ENCODE results near the gene LSG1.

DNA sequence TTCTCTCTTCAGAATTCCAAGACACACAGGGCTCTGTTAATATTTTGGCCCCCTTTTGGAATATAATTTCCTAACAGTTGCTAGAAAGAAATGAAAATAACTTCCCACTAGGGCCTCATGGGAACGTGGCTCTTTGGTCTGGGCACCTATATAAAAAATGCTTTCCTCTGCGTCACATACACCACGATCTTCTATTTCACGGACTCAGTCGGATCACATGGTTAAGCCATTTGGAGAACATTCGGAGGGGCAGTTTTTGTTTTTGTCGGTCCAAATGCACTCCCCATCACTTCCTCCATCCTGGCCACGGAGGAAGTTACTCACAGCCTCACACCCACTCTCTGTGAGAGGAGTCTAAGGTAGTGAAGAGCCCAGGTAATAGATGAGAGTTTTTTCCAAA is 59.8 kb downstream of the LSG1 start:
- TF ChIP-seq, protein P1, sequence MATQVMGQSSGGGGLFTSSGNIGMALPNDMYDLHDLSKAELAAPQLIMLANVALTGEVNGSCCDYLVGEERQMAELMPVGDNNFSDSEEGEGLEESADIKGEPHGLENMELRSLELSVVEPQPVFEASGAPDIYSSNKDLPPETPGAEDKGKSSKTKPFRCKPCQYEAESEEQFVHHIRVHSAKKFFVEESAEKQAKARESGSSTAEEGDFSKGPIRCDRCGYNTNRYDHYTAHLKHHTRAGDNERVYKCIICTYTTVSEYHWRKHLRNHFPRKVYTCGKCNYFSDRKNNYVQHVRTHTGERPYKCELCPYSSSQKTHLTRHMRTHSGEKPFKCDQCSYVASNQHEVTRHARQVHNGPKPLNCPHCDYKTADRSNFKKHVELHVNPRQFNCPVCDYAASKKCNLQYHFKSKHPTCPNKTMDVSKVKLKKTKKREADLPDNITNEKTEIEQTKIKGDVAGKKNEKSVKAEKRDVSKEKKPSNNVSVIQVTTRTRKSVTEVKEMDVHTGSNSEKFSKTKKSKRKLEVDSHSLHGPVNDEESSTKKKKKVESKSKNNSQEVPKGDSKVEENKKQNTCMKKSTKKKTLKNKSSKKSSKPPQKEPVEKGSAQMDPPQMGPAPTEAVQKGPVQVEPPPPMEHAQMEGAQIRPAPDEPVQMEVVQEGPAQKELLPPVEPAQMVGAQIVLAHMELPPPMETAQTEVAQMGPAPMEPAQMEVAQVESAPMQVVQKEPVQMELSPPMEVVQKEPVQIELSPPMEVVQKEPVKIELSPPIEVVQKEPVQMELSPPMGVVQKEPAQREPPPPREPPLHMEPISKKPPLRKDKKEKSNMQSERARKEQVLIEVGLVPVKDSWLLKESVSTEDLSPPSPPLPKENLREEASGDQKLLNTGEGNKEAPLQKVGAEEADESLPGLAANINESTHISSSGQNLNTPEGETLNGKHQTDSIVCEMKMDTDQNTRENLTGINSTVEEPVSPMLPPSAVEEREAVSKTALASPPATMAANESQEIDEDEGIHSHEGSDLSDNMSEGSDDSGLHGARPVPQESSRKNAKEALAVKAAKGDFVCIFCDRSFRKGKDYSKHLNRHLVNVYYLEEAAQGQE (IDR thresholded peaks at IDR 0.05; ENCODE audit: insufficient read depth in 1 of 2, low read depth in 2 of 2, low read length in 2 of 2) = no peak
- TF ChIP-seq TAF1 (IDR thresholded peaks at IDR 0.05; ENCODE audit: borderline replicate concordance, insufficient read depth, low read length) (no peak), POLR2AphosphoS5 (IDR thresholded peaks at IDR 0.05; ENCODE audit: low read depth, low read length) (no peak), SIN3A (IDR thresholded peaks at IDR 0.05; ENCODE audit: borderline replicate concordance, insufficient read depth, low read length) (no peak), FOXP2 (optimal IDR thresholded peaks at IDR 0.05; ENCODE audit: borderline replicate concordance, extremely low read depth, extremely low read length, insufficient read depth) (no peak)

Measured in PFSK-1 (cell line).